ENCODE measurements around the gene SLC9A1.

Gene SLC9A1

GRCh38 chr1:27161594-27161993 is 6.7 kb upstream of the SLC9A1 start:
- TF ChIP-seq CTCF (IDR thresholded peaks at IDR 0.05) = no peak
- TF ChIP-seq ZFX (IDR thresholded peaks at IDR 0.05; ENCODE audit: borderline replicate concordance) = no peak
- H3K27ac ChIP-seq = no peak overlapping the region; the same call in 1 of the 2 replicates

- no peak overlapping the region for H3K27ac ChIP-seq
- TF ChIP-seq CTCF (IDR thresholded peaks at IDR 0.05) (no peak), ZFX (IDR thresholded peaks at IDR 0.05; ENCODE audit: borderline replicate concordance) (no peak)
Measured at GRCh38 chr1:27157194-27157593, 2.3 kb upstream of the SLC9A1 start.

- H3K27ac ChIP-seq = peak overlapping the region; percentile 100
Measured at GRCh38 chr1:27154469-27154990, 395 bp downstream of the SLC9A1 start.

GRCh38 chr1:27153927-27154358 is 982 bp downstream of the SLC9A1 start:
- peak overlapping the region; percentile 100 for H3K27ac ChIP-seq
- TF ChIP-seq ZFX (IDR thresholded peaks at IDR 0.05; ENCODE audit: borderline replicate concordance) = no peak
- no peak for TF ChIP-seq CTCF (IDR thresholded peaks at IDR 0.05)

More at GRCh38 chr1:27154469-27154990, 395 bp downstream of the SLC9A1 start:
- TF ChIP-seq ZFX (IDR thresholded peaks at IDR 0.05; ENCODE audit: borderline replicate concordance) (no peak), CTCF (IDR thresholded peaks at IDR 0.05) (no peak)

GRCh38 chr1:27153549-27153886 is 1.4 kb downstream of the SLC9A1 start:
- TF ChIP-seq ZFX (IDR thresholded peaks at IDR 0.05; ENCODE audit: borderline replicate concordance) (no peak), CTCF (IDR thresholded peaks at IDR 0.05) (no peak)
- H3K27ac ChIP-seq = peak overlapping the region; percentile 100

GRCh38 chr1:27152829-27153548 is 1.9 kb downstream of the SLC9A1 start:
- no peak for TF ChIP-seq ZFX (IDR thresholded peaks at IDR 0.05; ENCODE audit: borderline replicate concordance)
- no peak for TF ChIP-seq CTCF (IDR thresholded peaks at IDR 0.05)
- peak overlapping the region; percentile 100 for H3K27ac ChIP-seq
